ENCODE measurements around the gene ASTN2.

DNA sequence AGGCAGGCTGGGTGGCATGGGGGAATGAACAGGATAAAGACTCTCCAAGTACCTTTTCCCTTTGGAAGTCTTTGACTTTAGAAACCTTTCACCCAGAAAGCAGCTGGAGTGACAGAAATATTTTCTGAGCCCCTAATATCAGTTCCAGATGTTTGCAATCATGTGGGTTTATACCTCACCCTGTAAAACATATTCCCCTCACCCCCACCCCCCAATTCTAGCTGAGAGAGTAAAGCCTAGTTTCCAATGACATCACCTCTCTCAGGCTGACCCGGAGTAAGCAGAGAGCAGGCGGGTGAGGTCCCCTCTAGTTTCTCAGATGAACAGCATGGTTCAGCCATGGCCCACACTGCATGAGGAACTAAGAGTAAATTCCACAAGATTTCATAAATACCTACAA, 810.6 kb downstream of the ASTN2 start:
- TF ChIP-seq, protein P1, sequence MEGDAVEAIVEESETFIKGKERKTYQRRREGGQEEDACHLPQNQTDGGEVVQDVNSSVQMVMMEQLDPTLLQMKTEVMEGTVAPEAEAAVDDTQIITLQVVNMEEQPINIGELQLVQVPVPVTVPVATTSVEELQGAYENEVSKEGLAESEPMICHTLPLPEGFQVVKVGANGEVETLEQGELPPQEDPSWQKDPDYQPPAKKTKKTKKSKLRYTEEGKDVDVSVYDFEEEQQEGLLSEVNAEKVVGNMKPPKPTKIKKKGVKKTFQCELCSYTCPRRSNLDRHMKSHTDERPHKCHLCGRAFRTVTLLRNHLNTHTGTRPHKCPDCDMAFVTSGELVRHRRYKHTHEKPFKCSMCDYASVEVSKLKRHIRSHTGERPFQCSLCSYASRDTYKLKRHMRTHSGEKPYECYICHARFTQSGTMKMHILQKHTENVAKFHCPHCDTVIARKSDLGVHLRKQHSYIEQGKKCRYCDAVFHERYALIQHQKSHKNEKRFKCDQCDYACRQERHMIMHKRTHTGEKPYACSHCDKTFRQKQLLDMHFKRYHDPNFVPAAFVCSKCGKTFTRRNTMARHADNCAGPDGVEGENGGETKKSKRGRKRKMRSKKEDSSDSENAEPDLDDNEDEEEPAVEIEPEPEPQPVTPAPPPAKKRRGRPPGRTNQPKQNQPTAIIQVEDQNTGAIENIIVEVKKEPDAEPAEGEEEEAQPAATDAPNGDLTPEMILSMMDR (IDR thresholded peaks at IDR 0.05 in 2 of 3, conservative IDR thresholded peaks at IDR 0.05 in 1 of 3; ENCODE audit: borderline replicate concordance in 1 of 3, insufficient read depth in 1 of 3, low read depth in 2 of 3, low read length in 2 of 3) = no peak
- TF ChIP-seq EZH2phosphoT487 (IDR thresholded peaks at IDR 0.05; ENCODE audit: borderline replicate concordance) = no peak
- TF ChIP-seq SRF (IDR thresholded peaks at IDR 0.05; ENCODE audit: low read depth) = no peak
- no peak for TF ChIP-seq EGR1 (IDR thresholded peaks at IDR 0.05; ENCODE audit: low read depth)
- TF ChIP-seq SP1 (IDR thresholded peaks at IDR 0.05; ENCODE audit: low read depth) = no peak
- TF ChIP-seq POLR2A (IDR thresholded peaks at IDR 0.05; ENCODE audit: borderline replicate concordance, extremely low read depth, insufficient read depth, insufficient read length) = no peak
- TF ChIP-seq ZFX (IDR thresholded peaks at IDR 0.05) = no peak
- no peak for TF ChIP-seq EZH2 (IDR thresholded peaks at IDR 0.05)
- TF ChIP-seq CBX3 (IDR thresholded peaks at IDR 0.05; ENCODE audit: low read depth) = no peak
- TF ChIP-seq, protein P2, sequence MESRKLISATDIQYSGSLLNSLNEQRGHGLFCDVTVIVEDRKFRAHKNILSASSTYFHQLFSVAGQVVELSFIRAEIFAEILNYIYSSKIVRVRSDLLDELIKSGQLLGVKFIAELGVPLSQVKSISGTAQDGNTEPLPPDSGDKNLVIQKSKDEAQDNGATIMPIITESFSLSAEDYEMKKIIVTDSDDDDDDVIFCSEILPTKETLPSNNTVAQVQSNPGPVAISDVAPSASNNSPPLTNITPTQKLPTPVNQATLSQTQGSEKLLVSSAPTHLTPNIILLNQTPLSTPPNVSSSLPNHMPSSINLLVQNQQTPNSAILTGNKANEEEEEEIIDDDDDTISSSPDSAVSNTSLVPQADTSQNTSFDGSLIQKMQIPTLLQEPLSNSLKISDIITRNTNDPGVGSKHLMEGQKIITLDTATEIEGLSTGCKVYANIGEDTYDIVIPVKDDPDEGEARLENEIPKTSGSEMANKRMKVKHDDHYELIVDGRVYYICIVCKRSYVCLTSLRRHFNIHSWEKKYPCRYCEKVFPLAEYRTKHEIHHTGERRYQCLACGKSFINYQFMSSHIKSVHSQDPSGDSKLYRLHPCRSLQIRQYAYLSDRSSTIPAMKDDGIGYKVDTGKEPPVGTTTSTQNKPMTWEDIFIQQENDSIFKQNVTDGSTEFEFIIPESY (IDR thresholded peaks at IDR 0.05; ENCODE audit: extremely low read depth, insufficient replicate concordance, low read length) = no peak
- no peak for TF ChIP-seq SIN3A (IDR thresholded peaks at IDR 0.05; ENCODE audit: low read depth)
- TF ChIP-seq, protein P3, sequence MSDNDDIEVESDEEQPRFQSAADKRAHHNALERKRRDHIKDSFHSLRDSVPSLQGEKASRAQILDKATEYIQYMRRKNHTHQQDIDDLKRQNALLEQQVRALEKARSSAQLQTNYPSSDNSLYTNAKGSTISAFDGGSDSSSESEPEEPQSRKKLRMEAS (IDR thresholded peaks at IDR 0.05) = no peak
